ENCODE data around the gene ANXA11.

The ANXA11 gene

DNA sequence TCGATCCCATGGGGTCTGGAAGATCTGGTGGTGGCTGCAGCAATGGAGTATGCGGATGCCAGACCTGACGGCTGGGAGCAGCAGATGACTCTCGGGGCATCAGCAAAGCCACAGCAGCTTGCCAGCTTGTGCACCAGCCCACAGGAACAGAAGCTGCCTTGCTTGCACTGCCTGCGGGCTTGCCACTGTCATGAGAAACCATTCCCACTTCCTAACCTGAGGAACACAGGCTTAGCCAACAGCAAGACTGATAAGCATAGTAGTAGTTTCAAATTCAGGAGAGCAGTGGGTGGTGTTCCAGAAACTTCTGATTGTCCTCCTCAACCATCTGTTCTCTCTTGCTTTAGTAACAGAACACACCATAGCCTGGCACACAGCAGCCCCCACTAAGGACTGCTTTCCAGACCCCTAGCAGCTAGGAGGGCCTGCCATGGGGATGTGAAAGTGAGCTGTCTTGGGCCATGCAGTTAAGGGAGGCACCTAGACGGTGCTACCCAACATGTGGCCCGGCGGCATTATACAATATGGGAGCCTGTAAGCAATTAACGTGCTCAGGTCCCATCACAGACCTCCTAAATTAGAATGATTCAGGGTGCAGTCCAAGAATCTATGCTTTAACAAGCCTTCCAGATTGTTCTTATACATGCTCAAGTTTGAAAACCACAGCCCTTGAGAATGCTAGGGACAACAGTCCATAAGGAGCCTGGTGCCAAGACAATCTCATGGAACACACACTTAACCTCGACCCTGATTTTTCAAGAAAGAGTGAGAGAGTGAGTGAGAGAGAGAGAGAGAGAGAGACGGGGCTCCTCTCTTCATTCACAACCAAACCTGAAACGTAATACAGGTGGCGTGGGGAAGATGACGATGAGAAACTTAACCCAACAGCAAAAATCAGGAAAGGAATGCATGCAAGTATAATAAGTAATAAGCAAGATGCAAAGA lies 7.1 kb downstream of the ANXA11 start:
- Histone ChIP-seq H3K9ac (ENCODE audit: low read depth, low read length) (no peak overlapping the region), H3K27me3 (ENCODE audit: control insufficient read depth, insufficient read depth, low read length) (no peaks in the 10 kb centered on the region), H3K27ac (ENCODE audit: low read depth, low read length) (no peak overlapping the region), H3K4me1 (ENCODE audit: control insufficient read depth, insufficient read depth, low read length) (peaks cover 23% of the 10 kb centered on the region), H3K36me3 (ENCODE audit: control insufficient read depth, insufficient read depth, low read length) (no peaks in the 10 kb centered on the region), H3K4me3 (ENCODE audit: low read depth, low read length) (no peak overlapping the region), H3K9me3 (ENCODE audit: control insufficient read depth, insufficient read depth, low read length) (no peaks in the 10 kb centered on the region)

DNA sequence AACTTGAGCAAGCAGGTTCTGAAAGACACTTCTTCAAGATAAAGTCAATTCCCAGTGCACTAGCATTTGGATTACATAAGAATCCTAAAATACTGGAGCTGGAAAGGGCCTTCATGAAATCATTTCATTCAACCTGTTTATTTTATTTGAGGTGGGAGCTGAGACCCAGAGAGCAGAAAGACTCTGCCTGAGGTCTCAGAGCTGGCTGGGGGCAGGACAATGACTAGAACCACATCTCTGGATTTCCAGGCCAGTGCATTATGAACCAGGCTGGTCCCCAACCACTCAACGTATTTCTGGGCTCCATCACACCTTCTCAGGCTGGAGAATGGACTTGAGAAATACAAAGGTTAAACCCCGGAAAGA lies 8.4 kb downstream of the ANXA11 start:
- no peaks in the 10 kb centered on the region for H3K9me3 ChIP-seq (ENCODE audit: control insufficient read depth, insufficient read depth, low read length)
- no peak overlapping the region for H3K9ac ChIP-seq (ENCODE audit: low read depth, low read length)
- no peaks in the 10 kb centered on the region for H3K27me3 ChIP-seq (ENCODE audit: control insufficient read depth, insufficient read depth, low read length)
- no peak overlapping the region for H3K27ac ChIP-seq (ENCODE audit: low read depth, low read length)
- peaks cover 19% of the 10 kb centered on the region for H3K4me1 ChIP-seq (ENCODE audit: control insufficient read depth, insufficient read depth, low read length)
- no peak overlapping the region for H3K4me3 ChIP-seq (ENCODE audit: low read depth, low read length)
- H3K36me3 ChIP-seq (ENCODE audit: control insufficient read depth, insufficient read depth, low read length) = no peaks in the 10 kb centered on the region

DNA sequence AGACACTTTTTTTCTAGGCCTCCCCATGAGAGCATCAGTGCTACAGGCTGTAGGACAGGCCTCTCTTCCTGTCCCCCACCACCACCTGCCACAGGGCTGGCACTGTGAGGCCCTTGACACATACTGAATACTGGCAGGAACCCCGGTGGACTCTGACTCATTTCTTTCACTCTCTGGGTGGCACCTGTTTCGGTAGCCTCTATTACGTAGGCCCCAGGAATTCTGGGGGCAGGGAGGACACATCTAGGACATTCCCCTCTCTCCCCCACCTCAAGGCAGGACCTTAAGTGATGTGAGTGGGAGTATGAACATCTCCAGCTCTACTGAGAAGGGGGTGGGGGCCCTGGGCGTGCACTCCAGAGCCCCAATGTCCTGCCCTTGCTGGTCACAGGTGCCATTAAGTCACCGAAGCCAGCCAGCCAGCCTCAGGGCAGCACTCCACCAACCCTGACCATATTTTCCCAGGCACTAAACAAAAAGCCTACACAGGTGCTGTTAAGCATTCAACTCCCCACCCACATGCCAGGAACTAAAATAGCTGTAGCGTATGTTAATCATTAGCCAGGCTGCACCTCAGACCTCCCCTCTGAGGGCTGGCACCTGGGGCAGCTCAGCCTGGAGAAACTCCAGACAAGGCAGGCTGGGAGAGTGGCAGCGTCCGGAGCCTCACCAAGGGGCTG lies 8.9 kb downstream of the ANXA11 start:
- Histone ChIP-seq H3K36me3 (ENCODE audit: control insufficient read depth, insufficient read depth, low read length) (no peaks in the 10 kb centered on the region), H3K4me3 (ENCODE audit: low read depth, low read length) (no peak overlapping the region), H3K4me1 (ENCODE audit: control insufficient read depth, insufficient read depth, low read length) (peaks cover 19% of the 10 kb centered on the region), H3K27me3 (ENCODE audit: control insufficient read depth, insufficient read depth, low read length) (no peaks in the 10 kb centered on the region), H3K9me3 (ENCODE audit: control insufficient read depth, insufficient read depth, low read length) (no peaks in the 10 kb centered on the region), H3K9ac (ENCODE audit: low read depth, low read length) (no peak overlapping the region), H3K27ac (ENCODE audit: low read depth, low read length) (no peak overlapping the region)

DNA sequence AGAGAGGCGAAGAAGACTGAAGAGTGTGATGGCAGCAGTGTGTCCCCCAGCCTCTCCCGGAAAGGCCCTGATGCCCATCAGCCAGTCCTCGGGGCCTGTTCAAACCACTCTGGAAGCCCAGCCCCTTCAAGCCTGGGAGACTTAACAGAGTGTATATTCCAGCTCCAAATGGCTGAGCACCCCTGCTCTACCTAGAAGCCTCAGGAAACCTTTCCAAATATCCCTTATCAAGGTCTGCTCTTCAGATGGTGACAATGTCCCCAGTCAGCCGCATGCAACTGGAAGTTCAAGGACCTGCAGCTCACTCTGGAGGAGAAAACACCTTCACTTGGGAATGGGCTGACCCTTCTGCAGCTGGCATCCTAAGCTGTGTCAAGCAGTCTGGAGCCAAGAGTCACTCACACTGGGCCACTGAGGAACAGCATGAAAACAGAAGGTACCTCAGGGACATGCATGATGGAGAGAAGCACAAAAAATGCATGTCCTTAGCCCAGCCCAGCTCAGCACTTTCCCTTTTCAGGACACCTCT lies 10.2 kb downstream of the ANXA11 start:
- H3K4me3 ChIP-seq (ENCODE audit: low read depth, low read length) = no peak overlapping the region
- no peak overlapping the region for H3K27ac ChIP-seq (ENCODE audit: low read depth, low read length)
- no peak overlapping the region for H3K9ac ChIP-seq (ENCODE audit: low read depth, low read length)
- no peaks in the 10 kb centered on the region for H3K9me3 ChIP-seq (ENCODE audit: control insufficient read depth, insufficient read depth, low read length)
- no peaks in the 10 kb centered on the region for H3K27me3 ChIP-seq (ENCODE audit: control insufficient read depth, insufficient read depth, low read length)
- H3K36me3 ChIP-seq (ENCODE audit: control insufficient read depth, insufficient read depth, low read length) = no peaks in the 10 kb centered on the region
- peaks cover 15% of the 10 kb centered on the region for H3K4me1 ChIP-seq (ENCODE audit: control insufficient read depth, insufficient read depth, low read length)

DNA sequence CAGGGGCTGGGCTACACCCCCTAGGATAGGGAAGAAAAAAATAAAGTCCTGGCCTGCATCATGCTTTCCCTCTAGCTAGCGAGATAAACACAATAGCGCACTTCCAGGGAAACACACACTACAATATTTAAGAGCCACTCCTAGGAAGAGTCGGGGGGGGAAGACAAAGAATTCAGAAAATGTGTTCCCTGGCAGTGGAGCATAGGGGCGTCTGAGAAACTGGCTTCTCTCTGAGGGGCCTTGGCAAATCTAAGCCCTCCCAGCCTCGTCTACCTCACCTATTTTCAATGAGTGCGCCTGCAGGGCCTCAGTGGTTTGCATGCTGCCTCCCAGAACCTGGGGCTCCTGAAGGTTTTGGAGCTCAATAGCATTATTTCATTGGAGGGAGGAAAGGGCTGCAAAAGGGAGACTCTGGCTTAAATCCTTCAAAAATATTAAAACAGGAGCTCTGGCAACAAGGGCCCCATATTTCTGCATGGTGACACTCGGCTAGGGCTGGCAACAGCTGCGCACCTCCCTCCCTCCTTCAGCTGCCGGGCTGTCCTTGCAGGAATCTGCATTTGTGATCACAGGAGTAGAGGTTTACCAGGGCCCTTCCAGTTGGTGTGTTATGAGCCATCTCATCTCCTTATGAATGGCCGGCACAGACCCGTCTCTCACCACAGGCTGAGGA lies 10.8 kb downstream of the ANXA11 start:
- Histone ChIP-seq H3K36me3 (ENCODE audit: control insufficient read depth, insufficient read depth, low read length) (no peaks in the 10 kb centered on the region), H3K27ac (ENCODE audit: low read depth, low read length) (no peak overlapping the region), H3K4me1 (ENCODE audit: control insufficient read depth, insufficient read depth, low read length) (peaks cover 10% of the 10 kb centered on the region), H3K4me3 (ENCODE audit: low read depth, low read length) (no peak overlapping the region), H3K27me3 (ENCODE audit: control insufficient read depth, insufficient read depth, low read length) (no peaks in the 10 kb centered on the region), H3K9me3 (ENCODE audit: control insufficient read depth, insufficient read depth, low read length) (no peaks in the 10 kb centered on the region), H3K9ac (ENCODE audit: low read depth, low read length) (no peak overlapping the region)

DNA sequence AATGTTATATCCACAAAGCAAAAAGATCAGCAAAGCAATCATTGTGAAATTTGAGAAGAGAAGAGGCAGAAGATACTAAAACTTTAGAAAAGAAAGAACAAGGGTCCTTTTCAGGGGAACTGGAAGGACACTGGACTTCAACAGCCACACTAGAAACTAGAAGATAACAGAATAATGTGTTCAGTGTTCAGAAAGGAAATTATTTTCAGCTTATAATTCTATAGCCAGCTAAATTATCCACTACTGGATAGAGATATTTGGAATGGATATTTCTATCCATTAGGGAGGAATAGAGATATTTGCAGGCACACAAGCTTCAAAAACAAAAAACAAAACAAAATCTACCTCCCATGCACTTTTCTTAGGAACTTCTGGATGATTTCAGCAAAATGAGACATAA lies 12.8 kb downstream of the ANXA11 start:
- H3K27ac ChIP-seq (ENCODE audit: low read depth, low read length) = no peak overlapping the region
- H3K4me3 ChIP-seq (ENCODE audit: low read depth, low read length) = no peak overlapping the region
- peaks cover 16% of the 10 kb centered on the region for H3K4me1 ChIP-seq (ENCODE audit: control insufficient read depth, insufficient read depth, low read length)
- no peaks in the 10 kb centered on the region for H3K9me3 ChIP-seq (ENCODE audit: control insufficient read depth, insufficient read depth, low read length)
- H3K27me3 ChIP-seq (ENCODE audit: control insufficient read depth, insufficient read depth, low read length) = no peaks in the 10 kb centered on the region
- H3K36me3 ChIP-seq (ENCODE audit: control insufficient read depth, insufficient read depth, low read length) = no peaks in the 10 kb centered on the region
- no peak overlapping the region for H3K9ac ChIP-seq (ENCODE audit: low read depth, low read length)

DNA sequence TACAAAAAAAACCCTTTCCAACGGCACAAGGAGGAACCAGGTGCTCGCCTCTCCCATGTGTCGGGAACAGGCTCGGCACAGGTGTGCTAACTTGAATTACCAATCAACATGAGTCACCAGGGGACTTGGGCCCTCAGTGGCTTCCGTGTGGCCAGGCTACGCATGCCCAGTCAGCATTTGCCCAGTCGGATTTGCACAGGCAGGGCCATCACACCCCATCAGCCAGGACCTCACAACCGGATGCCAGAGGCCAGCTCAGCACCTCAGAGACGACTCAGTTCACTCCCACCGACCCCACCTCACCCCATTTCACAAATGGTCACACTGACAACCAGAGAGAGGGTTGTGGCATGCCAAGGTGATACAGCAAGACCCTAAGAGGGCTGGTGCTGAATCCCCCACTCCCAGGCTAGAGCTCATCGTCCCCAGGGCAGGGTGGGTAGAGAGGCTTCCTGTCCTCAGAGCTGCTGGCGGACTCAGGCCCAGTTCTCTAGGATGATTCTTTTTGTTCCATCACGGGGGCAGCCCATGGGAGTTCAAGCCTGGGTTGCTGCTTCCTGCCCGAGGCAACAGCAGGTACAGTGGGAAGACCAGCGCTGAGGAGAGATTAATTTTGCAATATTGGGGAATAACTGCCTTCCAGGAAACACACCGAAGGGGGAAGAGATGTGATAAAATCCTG lies 13.6 kb downstream of the ANXA11 start:
- no peaks in the 10 kb centered on the region for H3K9me3 ChIP-seq (ENCODE audit: control insufficient read depth, insufficient read depth, low read length)
- H3K4me1 ChIP-seq (ENCODE audit: control insufficient read depth, insufficient read depth, low read length) = peaks cover 16% of the 10 kb centered on the region
- H3K27ac ChIP-seq (ENCODE audit: low read depth, low read length) = no peak overlapping the region
- H3K27me3 ChIP-seq (ENCODE audit: control insufficient read depth, insufficient read depth, low read length) = no peaks in the 10 kb centered on the region
- H3K9ac ChIP-seq (ENCODE audit: low read depth, low read length) = no peak overlapping the region
- no peak overlapping the region for H3K4me3 ChIP-seq (ENCODE audit: low read depth, low read length)
- H3K36me3 ChIP-seq (ENCODE audit: control insufficient read depth, insufficient read depth, low read length) = no peaks in the 10 kb centered on the region

DNA sequence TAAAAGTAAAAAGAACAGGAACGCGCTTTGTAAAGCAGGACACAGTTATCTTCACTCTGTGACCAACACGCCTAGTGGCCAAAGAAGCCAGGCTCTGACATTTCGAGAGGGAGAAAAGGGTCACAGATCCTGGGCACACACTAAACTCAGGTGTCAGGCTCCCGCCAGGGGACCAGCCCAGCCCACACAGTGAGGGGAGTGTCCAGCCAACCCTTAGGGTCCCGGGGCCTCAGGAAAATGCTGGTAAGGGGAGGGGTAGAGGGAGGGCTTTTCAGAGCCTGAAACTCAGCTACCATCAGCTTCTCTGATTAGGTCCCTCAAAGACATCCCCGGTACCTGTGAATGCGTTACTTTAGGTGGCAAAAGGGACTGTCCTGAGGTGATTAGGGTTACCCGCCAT lies 16.6 kb downstream of the ANXA11 start:
- no peak overlapping the region for H3K4me3 ChIP-seq (ENCODE audit: low read depth, low read length)
- H3K27ac ChIP-seq (ENCODE audit: low read depth, low read length) = no peak overlapping the region
- H3K9ac ChIP-seq (ENCODE audit: low read depth, low read length) = no peak overlapping the region
- H3K4me1 ChIP-seq (ENCODE audit: control insufficient read depth, insufficient read depth, low read length) = peaks cover 6% of the 10 kb centered on the region; the same call in 1 of the 2 replicates
- H3K36me3 ChIP-seq (ENCODE audit: control insufficient read depth, insufficient read depth, low read length) = no peaks in the 10 kb centered on the region
- no peaks in the 10 kb centered on the region for H3K9me3 ChIP-seq (ENCODE audit: control insufficient read depth, insufficient read depth, low read length)
- H3K27me3 ChIP-seq (ENCODE audit: control insufficient read depth, insufficient read depth, low read length) = no peaks in the 10 kb centered on the region

DNA sequence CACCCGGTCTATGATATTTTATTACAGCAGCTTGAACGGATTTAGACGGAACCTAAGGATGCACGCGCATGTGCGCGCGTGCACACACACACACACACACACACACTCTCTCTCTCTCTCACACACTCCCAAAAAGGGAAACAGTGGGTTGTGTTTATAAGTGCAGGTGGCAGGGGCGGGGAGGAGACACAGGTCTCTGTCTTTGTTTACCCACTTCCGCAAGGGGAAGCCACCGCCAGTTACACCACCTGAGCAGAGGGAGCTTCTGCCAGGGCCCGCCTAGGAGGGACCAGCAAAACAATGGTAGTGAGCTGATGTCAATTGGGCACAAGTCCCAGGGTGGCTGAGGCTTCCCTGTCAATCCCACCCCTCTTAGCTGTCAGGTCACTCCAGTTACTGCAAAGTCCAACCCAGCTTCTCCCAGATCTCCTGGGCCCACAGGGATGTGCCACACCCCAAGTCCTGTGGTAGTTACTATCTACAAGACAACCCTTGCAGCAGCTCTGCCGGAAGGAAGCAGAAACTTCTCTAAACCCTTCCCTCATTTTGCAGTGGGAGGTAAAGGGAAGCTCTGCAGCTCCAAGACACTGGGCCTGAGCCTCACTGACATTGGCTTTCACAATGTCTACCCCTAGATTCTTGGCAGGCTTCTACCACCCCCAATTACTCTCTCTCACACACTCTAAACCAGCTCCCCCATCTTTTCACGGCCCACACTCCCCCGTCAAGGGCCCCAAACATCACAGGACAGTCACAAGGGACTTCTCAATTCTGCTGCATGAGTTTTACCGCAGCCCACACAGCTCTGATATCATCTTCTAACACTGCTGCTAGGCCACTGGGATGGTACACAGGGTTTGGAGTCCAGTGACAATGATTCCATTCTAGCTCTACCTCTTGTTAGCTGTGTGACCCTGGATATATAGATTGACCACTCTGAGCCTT lies 17.6 kb downstream of the ANXA11 start:
- Histone ChIP-seq H3K36me3 (ENCODE audit: control insufficient read depth, insufficient read depth, low read length) (no peaks in the 10 kb centered on the region), H3K9ac (ENCODE audit: low read depth, low read length) (no peak overlapping the region), H3K4me3 (ENCODE audit: low read depth, low read length) (no peak overlapping the region), H3K9me3 (ENCODE audit: control insufficient read depth, insufficient read depth, low read length) (no peaks in the 10 kb centered on the region), H3K27me3 (ENCODE audit: control insufficient read depth, insufficient read depth, low read length) (no peaks in the 10 kb centered on the region), H3K27ac (ENCODE audit: low read depth, low read length) (no peak overlapping the region), H3K4me1 (ENCODE audit: control insufficient read depth, insufficient read depth, low read length) (peaks cover 6% of the 10 kb centered on the region; the same call in 1 of the 2 replicates)

DNA sequence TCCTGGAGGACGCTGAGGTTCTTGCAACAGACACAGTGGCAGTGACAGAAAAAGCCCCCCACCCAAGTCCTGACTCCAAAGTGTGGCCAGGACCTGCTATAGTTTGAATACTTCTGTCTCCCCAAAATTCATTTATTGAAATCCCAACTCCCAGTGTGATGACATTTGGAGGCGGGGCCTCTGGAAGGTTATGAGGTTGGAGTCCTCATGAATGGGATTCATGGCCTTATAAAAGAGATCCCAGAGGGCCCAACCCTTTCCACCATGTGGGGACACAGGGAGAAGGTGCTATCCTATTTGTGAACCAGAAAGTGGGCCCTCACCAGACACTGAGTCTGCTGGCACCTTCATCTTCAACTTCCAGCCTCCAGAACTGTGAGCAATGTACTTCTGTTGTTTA lies 18.3 kb downstream of the ANXA11 start:
- Histone ChIP-seq H3K9ac (ENCODE audit: low read depth, low read length) (no peak overlapping the region), H3K4me3 (ENCODE audit: low read depth, low read length) (no peak overlapping the region), H3K27me3 (ENCODE audit: control insufficient read depth, insufficient read depth, low read length) (no peaks in the 10 kb centered on the region), H3K27ac (ENCODE audit: low read depth, low read length) (no peak overlapping the region), H3K4me1 (ENCODE audit: control insufficient read depth, insufficient read depth, low read length) (peaks cover 6% of the 10 kb centered on the region; the same call in 1 of the 2 replicates), H3K9me3 (ENCODE audit: control insufficient read depth, insufficient read depth, low read length) (no peaks in the 10 kb centered on the region), H3K36me3 (ENCODE audit: control insufficient read depth, insufficient read depth, low read length) (no peaks in the 10 kb centered on the region)
